Hematopoietic multipotent progenitor cell treated with erythropoietin and hydrocortisone succinate and interleukin-3 and kit ligand, for 8 days (in vitro differentiated cells): ENCODE measurements around the gene PPP1R13L.
A peak's percentile ranks its signal among the peaks of the same experiment; 100 is the strongest.

Experiments
- DNase-seq: peaks from one replicate; pipeline ENCODE4 v3.0.0-alpha.2; 2015

PPP1R13L gene

GRCh38 chr19:45405435-45406225 lies 761 bp upstream of the PPP1R13L start:
- peak; percentile 88 for DNase-seq

GRCh38 chr19:45403781-45404556 lies 900 bp downstream of the PPP1R13L start:
- peak; percentile 77 for DNase-seq

GRCh38 chr19:45403272-45403671 lies 1.6 kb downstream of the PPP1R13L start:
- no peak for DNase-seq

GRCh38 chr19:45402298-45403061 lies 2.4 kb downstream of the PPP1R13L start:
- no peak for DNase-seq

GRCh38 chr19:45401815-45402214 lies 3.1 kb downstream of the PPP1R13L start:
- DNase-seq, result no peak

GRCh38 chr19:45400192-45400591 lies 4.7 kb downstream of the PPP1R13L start:
- no peak for DNase-seq

GRCh38 chr19:45395821-45396617 lies 8.8 kb downstream of the PPP1R13L start:
- no peak for DNase-seq

GRCh38 chr19:45391871-45392665 lies 12.8 kb downstream of the PPP1R13L start:
- DNase-seq, result no peak

GRCh38 chr19:45391346-45391745 lies 13.5 kb downstream of the PPP1R13L start:
- peak; percentile 44 for DNase-seq

GRCh38 chr19:45385392-45386221 lies 19.3 kb downstream of the PPP1R13L start:
- DNase-seq, result no peak

GRCh38 chr19:45382426-45382825 lies 22.4 kb downstream of the PPP1R13L start:
- DNase-seq, result no peak

- no peak for DNase-seq
These were observed 24.8 kb downstream of the PPP1R13L start for GRCh38 chr19:45380107-45380506.

- DNase-seq, result no peak
These were observed 28.7 kb downstream of the PPP1R13L start for GRCh38 chr19:45376045-45376724.

GRCh38 chr19:45370410-45371204 lies 34.3 kb downstream of the PPP1R13L start, which contains the start of gene ERCC2:
Gene ERCC2 (minus strand): TSS chr19:45370573. CDS start chr19:45370540, 33 bp downstream.
- peak; percentile 99 for DNase-seq

GRCh38 chr19:45368737-45369340 lies 36.0 kb downstream of the PPP1R13L start:
- DNase-seq, result no peak

GRCh38 chr19:45368127-45368526 lies 36.7 kb downstream of the PPP1R13L start:
- no peak for DNase-seq

GRCh38 chr19:45364696-45365095 lies 40.2 kb downstream of the PPP1R13L start:
- DNase-seq, result no peak

GRCh38 chr19:45363861-45364459 lies 40.9 kb downstream of the PPP1R13L start:
- DNase-seq, result no peak
